Transverse colon (tissue), 4 donors: ENCODE data around the gene USP47. TPM values are rescaled to one million over a fixed set of nuclear protein-coding genes. Genes with fewer than 3 reads are reported as not detected.

ENCODE experiments used
- DNase-seq: peaks from one replicate; pipeline ENCODE4 v3.0.0-alpha.2; 2019
- H3K27ac ChIP-seq, 4 donors: fragments of 200-600 bp; sonication (generic); 2 replicates each; pipeline ENCODE4 v1.5.1; 2016 to 2018; ENCODE audit warnings: inconsistent platforms in 4 of 4
- H3K27me3 ChIP-seq: fragments of 200-600 bp; sonication (generic); 2 replicates; pipeline ENCODE4 v1.5.1; 2017; ENCODE audit warnings: inconsistent platforms
- H3K36me3 ChIP-seq, 4 donors: fragments of 200-600 bp; sonication (generic); 2 replicates each; pipeline ENCODE4 v1.5.1; 2017 to 2019; ENCODE audit warnings: inconsistent platforms in 4 of 4
- H3K4me1 ChIP-seq, 4 donors: fragments of 200-600 bp; sonication (generic); 2 replicates each; pipeline ENCODE4 v1.5.1; 2017 to 2020; ENCODE audit warnings: inconsistent platforms in 4 of 4
- H3K4me3 ChIP-seq, 4 donors: fragments of 200-600 bp; sonication (generic); 1 replicate in 1 of 4; 2 replicates in 3 of 4; pipeline versions ENCODE4 v1.5.1 to v1.6.1; 2017 to 2019; ENCODE audit warnings: inconsistent platforms in 4 of 4
- H3K9me3 ChIP-seq, 2 donors: fragments of 200-600 bp; sonication (generic); 2 replicates each; pipeline ENCODE4 v1.5.1; 2017 to 2019; ENCODE audit warnings: inconsistent platforms in 2 of 2
- EP300 ChIP-seq: sonication (generic); formaldehyde crosslinking; IDR thresholded peaks from one replicate; pipeline ENCODE4 v1.6.1; 2017; ENCODE audit warnings: antibody characterized with exemption, low read depth
- POLR2A ChIP-seq: fragments of 450-650 bp; IDR thresholded peaks from one replicate; pipeline ENCODE4 v1.6.1; 2016; ENCODE audit warnings: antibody characterized with exemption, mild to moderate bottlenecking, moderate library complexity
- POLR2AphosphoS5 ChIP-seq, 3 donors: sonication (generic); formaldehyde crosslinking; IDR thresholded peaks; one replicate each; pipeline ENCODE4 v1.6.1; 2016; ENCODE audit warnings: antibody characterized with exemption in 3 of 3
- WGBS, 2 donors: methylation state at CpG; one replicate each; pipeline ENCODE4 v1.1.5; 2018; ENCODE audit warnings: low coverage in 1 of 2; 5-methylcytosine and 5-hydroxymethylcytosine counted together
- in situ Hi-C, 4 donors: fragments of 200-750 bp; cut with MboI; loops; one replicate each; pipeline versions ENCODE4 v1.15.0 to v1.15.1; 2017; ENCODE audit warnings: low sequenced_read_pairs in 3 of 4, low pct_ligation_motif_present in 1 of 4, low pct_unique_long_range_greater_than_20kb in 1 of 4
- intact Hi-C: fragments of 100-400 bp; cut with DNase I; formaldehyde crosslinking; loops from one replicate; pipeline ENCODE4 v1.15.1; 2023; ENCODE audit warnings: low total_unique reads
- total RNA-seq, 4 donors: library from RNA; depleted of rRNA; stranded (reverse); fragments of >200 nt; gene quantifications; one replicate each; pipeline ENCODE4 v1.1.0, GENCODE V29; 2016
- TF ChIP-seq, protein P1 (sequence below), 5 experiments: fragments of 200-600 bp in 3 of 5; fragments of 450-650 bp in 2 of 5; sonication (generic) in 3 of 5; IDR thresholded peaks; 1 replicate in 2 of 5; 2 replicates in 3 of 5; pipeline ENCODE4 v1.5.1; 2016 to 2017; ENCODE audit warnings: antibody characterized with exemption in 5 of 5, inconsistent platforms in 3 of 5, mild to moderate bottlenecking in 2 of 5, moderate library complexity in 1 of 5

Gene USP47
- total RNA-seq, 4 donors from 2014 or later = 42.6 to 85.1 (median 57.3) TPM

DNA sequence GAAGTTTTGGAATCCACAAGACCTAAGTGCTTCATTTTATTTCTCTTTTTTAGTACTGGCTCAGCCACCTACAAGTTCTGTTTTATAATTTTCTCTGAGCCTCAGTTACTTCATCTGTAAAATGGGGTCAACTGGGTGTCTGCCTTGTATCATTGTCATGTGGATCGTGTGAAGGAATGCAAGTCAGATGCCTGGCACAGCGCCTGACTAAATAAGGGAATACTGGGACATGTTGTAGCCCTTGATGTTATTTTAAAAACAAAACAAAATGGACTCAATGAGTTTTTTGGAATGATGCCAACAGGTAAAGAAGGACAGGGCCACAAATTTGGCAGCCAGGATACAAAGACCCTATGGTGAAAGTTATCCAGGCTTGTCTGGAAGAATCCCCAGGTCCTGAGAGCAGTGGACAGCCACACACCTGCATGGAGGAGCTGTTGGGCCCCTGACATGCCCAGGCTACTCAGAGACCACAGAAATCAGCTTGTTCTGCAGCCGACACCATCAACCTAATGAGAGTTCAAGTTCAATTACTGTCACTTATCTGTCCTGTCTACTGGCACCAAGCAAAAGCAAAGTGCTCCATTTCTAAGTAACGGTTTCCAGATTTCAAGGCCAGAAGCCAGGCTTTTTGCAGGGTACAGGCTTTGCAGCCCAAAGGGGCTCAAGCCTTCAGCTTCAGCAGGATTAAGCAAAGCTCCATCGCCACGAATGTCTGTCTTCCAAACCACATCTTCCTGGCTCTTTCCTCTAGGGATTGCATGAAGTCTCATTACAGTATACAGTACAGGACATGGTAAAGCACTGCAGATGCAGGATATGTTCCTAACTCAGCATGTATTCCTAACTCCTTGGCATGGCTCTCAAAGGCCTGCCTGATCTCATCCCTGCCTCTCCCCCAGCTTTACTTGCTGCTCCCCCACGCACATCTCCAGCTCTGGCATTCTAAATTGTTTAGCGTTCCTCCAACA lies 148.3 kb downstream of the USP47 start:
- H3K4me1 ChIP-seq = peaks cover 3 to 6% (median 4%) of the 10 kb centered on the region in 4 donors
- H3K36me3 ChIP-seq = no peaks in the 10 kb centered on the region
- H3K4me3 ChIP-seq = no peak overlapping the region
- no peak overlapping the region for H3K27ac ChIP-seq
- intact Hi-C loops (no loop called here), in situ Hi-C loops (no loop called here)
- no peak for DNase-seq
- TF ChIP-seq, protein P1, sequence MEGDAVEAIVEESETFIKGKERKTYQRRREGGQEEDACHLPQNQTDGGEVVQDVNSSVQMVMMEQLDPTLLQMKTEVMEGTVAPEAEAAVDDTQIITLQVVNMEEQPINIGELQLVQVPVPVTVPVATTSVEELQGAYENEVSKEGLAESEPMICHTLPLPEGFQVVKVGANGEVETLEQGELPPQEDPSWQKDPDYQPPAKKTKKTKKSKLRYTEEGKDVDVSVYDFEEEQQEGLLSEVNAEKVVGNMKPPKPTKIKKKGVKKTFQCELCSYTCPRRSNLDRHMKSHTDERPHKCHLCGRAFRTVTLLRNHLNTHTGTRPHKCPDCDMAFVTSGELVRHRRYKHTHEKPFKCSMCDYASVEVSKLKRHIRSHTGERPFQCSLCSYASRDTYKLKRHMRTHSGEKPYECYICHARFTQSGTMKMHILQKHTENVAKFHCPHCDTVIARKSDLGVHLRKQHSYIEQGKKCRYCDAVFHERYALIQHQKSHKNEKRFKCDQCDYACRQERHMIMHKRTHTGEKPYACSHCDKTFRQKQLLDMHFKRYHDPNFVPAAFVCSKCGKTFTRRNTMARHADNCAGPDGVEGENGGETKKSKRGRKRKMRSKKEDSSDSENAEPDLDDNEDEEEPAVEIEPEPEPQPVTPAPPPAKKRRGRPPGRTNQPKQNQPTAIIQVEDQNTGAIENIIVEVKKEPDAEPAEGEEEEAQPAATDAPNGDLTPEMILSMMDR (IDR thresholded peaks at IDR 0.05) = no peak
- TF ChIP-seq EP300 (no peak), POLR2A (no peak), POLR2AphosphoS5 (IDR thresholded peaks at IDR 0.05) (no peak)
- WGBS, 2 donors = 72 to 89% methylated on average over 4 to 8 of the region's 8 CpGs
- H3K9me3 ChIP-seq = no peaks in the 10 kb centered on the region
- no peaks in the 10 kb centered on the region for H3K27me3 ChIP-seq

DNA sequence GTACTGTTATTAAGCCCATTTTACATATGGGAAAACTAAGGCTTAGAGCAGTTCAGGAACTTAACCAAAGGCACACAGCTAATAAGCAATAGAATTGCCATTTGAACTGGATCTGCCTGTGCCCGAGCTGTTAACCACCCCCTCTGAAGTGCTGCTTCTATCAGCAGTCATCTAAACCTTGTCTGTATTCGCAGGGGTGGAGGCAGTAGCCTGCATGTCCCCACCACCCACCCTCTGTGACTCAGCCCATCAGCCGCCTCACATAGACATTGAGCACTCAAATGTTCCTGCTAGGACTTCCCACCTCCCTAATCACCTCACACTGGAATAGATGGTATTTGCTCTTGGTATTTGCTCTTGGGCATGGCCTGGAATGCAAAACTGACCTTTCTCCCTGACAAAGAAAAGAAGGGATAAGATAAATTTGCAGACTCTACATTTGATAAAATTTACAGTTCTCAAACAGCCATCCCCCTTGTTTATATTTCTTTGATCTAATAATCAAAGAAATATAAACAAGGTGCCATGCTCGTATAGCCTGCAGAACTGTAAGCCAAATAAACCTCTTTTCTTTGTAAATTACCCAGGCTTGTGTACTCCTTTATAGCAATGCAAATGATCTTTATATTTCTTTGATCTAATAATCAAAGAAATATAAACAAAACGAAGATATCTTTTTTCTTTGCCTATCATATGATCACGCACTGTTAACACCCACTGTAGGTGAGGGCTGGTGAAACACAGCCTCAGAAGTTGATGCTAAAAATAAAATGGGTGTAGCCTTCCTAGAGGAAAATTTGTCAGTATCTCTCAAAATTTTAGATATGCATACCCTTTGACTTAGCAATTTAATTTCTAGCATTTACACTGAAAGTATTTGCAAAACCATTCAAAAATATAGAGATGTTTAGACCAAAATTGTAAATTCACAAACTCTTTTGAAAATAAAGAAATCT lies 150.8 kb downstream of the USP47 start:
- Histone ChIP-seq H3K36me3 (no peaks in the 10 kb centered on the region), H3K4me3 (no peak overlapping the region), H3K9me3 (no peaks in the 10 kb centered on the region), H3K27ac (no peak overlapping the region), H3K4me1 (peaks cover 3 to 6% (median 4%) of the 10 kb centered on the region in 4 donors), H3K27me3 (no peaks in the 10 kb centered on the region)
- 70 to 76% methylated on average over 5 to 6 of the region's 6 CpGs for WGBS, 2 donors
- in situ Hi-C loops (no loop called here), intact Hi-C loops (no loop called here)
- no peak for DNase-seq
- TF ChIP-seq POLR2A (no peak), EP300 (no peak), POLR2AphosphoS5 (IDR thresholded peaks at IDR 0.05) (no peak)
- TF ChIP-seq, protein P1 (IDR thresholded peaks at IDR 0.05) = no peak

GRCh38 chr11:11993839-11994238 lies 152.1 kb downstream of the USP47 start:
- no peaks in the 10 kb centered on the region for H3K27me3 ChIP-seq
- H3K4me3 ChIP-seq = no peak overlapping the region
- no peak overlapping the region for H3K27ac ChIP-seq
- peaks cover 0 to 4% (median 0%) of the 10 kb centered on the region in 4 donors for H3K4me1 ChIP-seq
- no peak for DNase-seq
- TF ChIP-seq EP300 = no peak
- TF ChIP-seq, protein P1 (IDR thresholded peaks at IDR 0.05) = no peak
- TF ChIP-seq POLR2A = no peak
- no peak for TF ChIP-seq POLR2AphosphoS5 (IDR thresholded peaks at IDR 0.05)
- in situ Hi-C loops (no loop called here), intact Hi-C loops (no loop called here)
- no peaks in the 10 kb centered on the region for H3K36me3 ChIP-seq
- 70 to 72% methylated on average over 5 to 8 of the region's 8 CpGs for WGBS, 2 donors
- no peaks in the 10 kb centered on the region for H3K9me3 ChIP-seq

- no peak for TF ChIP-seq POLR2AphosphoS5 (IDR thresholded peaks at IDR 0.05)
- TF ChIP-seq POLR2A = no peak
- intact Hi-C loops = no loop called here
- in situ Hi-C loops = no loop called here
- Histone ChIP-seq H3K36me3 (no peaks in the 10 kb centered on the region), H3K4me3 (no peak overlapping the region), H3K27me3 (no peaks in the 10 kb centered on the region), H3K4me1 (no peaks in the 10 kb centered on the region), H3K9me3 (no peaks in the 10 kb centered on the region), H3K27ac (no peak overlapping the region)
- 91 to 94% methylated on average over 2 to 6 of the region's 6 CpGs for WGBS, 2 donors
- DNase-seq = no peak
These were observed 153.8 kb downstream of the USP47 start for GRCh38 chr11:11995601-11996000.
